ENCODE measurements around the gene CD164L2.

DNA sequence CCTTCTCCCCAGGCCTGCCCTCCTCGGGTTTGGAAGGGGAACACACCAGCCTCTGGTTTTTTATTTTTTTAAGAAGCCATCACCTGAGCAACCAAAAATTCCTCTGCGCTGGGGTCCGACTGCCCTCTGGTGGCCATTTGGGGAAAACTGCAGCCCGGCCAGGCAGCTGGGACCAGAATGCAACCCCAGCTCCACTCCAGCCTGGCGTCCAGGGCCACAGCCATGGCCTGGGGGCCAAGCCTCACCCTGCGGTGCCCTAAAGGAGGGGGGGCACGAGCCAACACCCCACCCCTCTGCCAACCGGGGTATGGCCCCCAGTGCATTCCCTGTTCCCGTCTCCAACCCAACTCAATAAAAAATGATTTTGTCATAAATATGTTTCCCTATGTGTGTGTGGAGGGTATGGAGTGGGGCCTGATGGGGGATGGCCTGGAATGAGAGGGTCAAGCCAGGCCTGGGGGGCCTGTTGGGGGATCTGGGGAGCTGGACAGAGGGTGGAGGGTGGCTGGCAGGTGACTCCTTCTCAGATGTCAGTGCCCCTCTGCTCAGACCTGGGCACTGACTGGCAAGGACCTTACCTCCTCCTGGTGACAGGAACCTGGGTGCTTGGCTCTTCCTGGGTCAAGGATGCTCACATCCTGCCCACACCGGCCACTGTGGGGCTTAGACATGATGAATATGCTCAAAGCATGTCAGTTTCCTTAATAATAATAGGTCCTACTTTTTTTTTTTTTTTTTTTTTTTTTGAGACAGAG, 12.5 kb upstream of the CD164L2 start:
- TF ChIP-seq, protein P1, sequence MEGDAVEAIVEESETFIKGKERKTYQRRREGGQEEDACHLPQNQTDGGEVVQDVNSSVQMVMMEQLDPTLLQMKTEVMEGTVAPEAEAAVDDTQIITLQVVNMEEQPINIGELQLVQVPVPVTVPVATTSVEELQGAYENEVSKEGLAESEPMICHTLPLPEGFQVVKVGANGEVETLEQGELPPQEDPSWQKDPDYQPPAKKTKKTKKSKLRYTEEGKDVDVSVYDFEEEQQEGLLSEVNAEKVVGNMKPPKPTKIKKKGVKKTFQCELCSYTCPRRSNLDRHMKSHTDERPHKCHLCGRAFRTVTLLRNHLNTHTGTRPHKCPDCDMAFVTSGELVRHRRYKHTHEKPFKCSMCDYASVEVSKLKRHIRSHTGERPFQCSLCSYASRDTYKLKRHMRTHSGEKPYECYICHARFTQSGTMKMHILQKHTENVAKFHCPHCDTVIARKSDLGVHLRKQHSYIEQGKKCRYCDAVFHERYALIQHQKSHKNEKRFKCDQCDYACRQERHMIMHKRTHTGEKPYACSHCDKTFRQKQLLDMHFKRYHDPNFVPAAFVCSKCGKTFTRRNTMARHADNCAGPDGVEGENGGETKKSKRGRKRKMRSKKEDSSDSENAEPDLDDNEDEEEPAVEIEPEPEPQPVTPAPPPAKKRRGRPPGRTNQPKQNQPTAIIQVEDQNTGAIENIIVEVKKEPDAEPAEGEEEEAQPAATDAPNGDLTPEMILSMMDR (IDR thresholded peaks at IDR 0.05) = peak; percentile 96 to 98 (median 97)
- TF ChIP-seq EP300 (IDR thresholded peaks at IDR 0.05) = no peak

All from gastroesophageal sphincter (tissue), 3 donors.